OCI-LY3 (cell line): ENCODE measurements around the gene NUBPL.

Experiments used
- H2AFZ ChIP-seq: fragments of 200-600, 300-600 bp; shearing (Covaris generic); 2 replicates; pipeline ENCODE4 v1.6.0; 2014; ENCODE audit warnings: antibody characterized with exemption, low read depth, low read length
- H3K27ac ChIP-seq: fragments of 200-600, 300-600 bp; sonication (generic); 2 replicates; pipeline ENCODE4 v1.5.1; 2014; ENCODE audit warnings: mild to moderate bottlenecking, low read length, moderate library complexity, mixed read lengths
- H3K27me3 ChIP-seq: fragments of 200-600, 300-600 bp; sonication (generic); 2 replicates; pipeline ENCODE4 v1.6.1; 2014; ENCODE audit warnings: low read depth, low read length, mixed read lengths
- H3K36me3 ChIP-seq: fragments of 200-600, 300-600 bp; sonication (generic); replicated peaks from 2 replicates; pipeline ENCODE3; 2014; ENCODE audit warnings: low read depth, low read length, mixed read lengths
- H3K4me1 ChIP-seq: fragments of 300-600, 200-600 bp; sonication (generic); 2 replicates; pipeline ENCODE4 v1.6.1; 2014; ENCODE audit warnings: low read length, mixed read lengths
- H3K4me2 ChIP-seq: fragments of 200-600, 300-600 bp; sonication (generic); 2 replicates; pipeline ENCODE4 v1.6.1; 2014; ENCODE audit warnings: low read length, mixed read lengths
- H3K4me3 ChIP-seq: fragments of 300-600, 200-600 bp; sonication (generic); 2 replicates; pipeline ENCODE4 v1.5.1; 2014; ENCODE audit warnings: antibody characterized with exemption, mild to moderate bottlenecking, low read length, moderate library complexity
- H3K79me2 ChIP-seq: fragments of 300-600, 200-600 bp; shearing (Covaris generic); 2 replicates; pipeline ENCODE4 v1.6.1; 2014; ENCODE audit warnings: mild to moderate bottlenecking, low read length, mixed read lengths
- H3K9ac ChIP-seq: fragments of 300-600, 200-600 bp; shearing (Covaris generic); 2 replicates; pipeline ENCODE4 v1.6.0; 2014; ENCODE audit warnings: mild to moderate bottlenecking, low read length, moderate library complexity
- H3K9me3 ChIP-seq: fragments of 200-600, 300-600 bp; shearing (Covaris generic); 2 replicates; pipeline ENCODE4 v1.6.1; 2014; ENCODE audit warnings: low read length, mixed read lengths; ENCODE audit not compliant: insufficient read depth
- H4K20me1 ChIP-seq: fragments of 200-600, 300-600 bp; sonication (generic); 2 replicates; pipeline ENCODE4 v1.6.1; 2016; ENCODE audit warnings: low read length, mixed read lengths; ENCODE audit not compliant: insufficient read depth
- EZH2phosphoT487 ChIP-seq: fragments of 200-600 bp; shearing (Covaris generic); IDR thresholded peaks from 2 replicates; pipeline ENCODE4 v1.6.1; 2018; ENCODE audit warnings: antibody characterized with exemption, mixed run types, low read depth
- TF ChIP-seq, protein P1 (sequence below): fragments of 200-600, 300-600 bp; sonication (generic); IDR thresholded peaks from 2 replicates; pipeline ENCODE4 v1.5.1; 2014; ENCODE audit warnings: antibody characterized with exemption, low read length, low read depth

NUBPL gene

DNA sequence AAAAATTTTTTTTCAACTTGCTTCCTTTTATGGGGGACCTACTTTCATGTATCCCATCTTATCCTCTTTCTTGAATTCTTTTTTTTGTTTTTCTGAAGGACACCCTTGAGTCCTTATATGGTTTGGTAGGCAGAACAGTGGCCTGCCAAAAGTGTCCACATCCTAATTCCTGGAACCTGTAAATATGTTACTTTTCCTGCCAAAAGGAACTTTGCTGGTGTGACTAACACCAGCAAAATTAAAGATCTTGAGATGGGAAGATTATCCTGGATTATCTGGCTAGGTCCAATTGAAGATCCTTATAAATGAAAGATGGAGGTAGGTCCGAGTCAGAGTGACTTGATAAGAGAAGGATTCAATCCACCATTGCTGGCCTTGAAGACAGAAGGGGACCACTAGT, 5.3 kb downstream of the NUBPL start:
- Histone ChIP-seq H3K27me3 (no peaks in the 10 kb centered on the region), H3K4me2 (no peak overlapping the region), H3K36me3 (peaks cover 18% of the 10 kb centered on the region), H3K9me3 (no peaks in the 10 kb centered on the region), H4K20me1 (no peaks in the 10 kb centered on the region), H2AFZ (no peak overlapping the region), H3K27ac (no peak overlapping the region), H3K79me2 (no peaks in the 10 kb centered on the region), H3K9ac (no peak overlapping the region), H3K4me3 (no peak overlapping the region), H3K4me1 (0 out of 2 replicates have a peak, but pooled peaks cover 5% of the 10 kb centered on the region)
- no peak for TF ChIP-seq EZH2phosphoT487
- TF ChIP-seq, protein P1, sequence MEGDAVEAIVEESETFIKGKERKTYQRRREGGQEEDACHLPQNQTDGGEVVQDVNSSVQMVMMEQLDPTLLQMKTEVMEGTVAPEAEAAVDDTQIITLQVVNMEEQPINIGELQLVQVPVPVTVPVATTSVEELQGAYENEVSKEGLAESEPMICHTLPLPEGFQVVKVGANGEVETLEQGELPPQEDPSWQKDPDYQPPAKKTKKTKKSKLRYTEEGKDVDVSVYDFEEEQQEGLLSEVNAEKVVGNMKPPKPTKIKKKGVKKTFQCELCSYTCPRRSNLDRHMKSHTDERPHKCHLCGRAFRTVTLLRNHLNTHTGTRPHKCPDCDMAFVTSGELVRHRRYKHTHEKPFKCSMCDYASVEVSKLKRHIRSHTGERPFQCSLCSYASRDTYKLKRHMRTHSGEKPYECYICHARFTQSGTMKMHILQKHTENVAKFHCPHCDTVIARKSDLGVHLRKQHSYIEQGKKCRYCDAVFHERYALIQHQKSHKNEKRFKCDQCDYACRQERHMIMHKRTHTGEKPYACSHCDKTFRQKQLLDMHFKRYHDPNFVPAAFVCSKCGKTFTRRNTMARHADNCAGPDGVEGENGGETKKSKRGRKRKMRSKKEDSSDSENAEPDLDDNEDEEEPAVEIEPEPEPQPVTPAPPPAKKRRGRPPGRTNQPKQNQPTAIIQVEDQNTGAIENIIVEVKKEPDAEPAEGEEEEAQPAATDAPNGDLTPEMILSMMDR: no peak

GRCh38 chr14:31567655-31568054, 6.5 kb downstream of the NUBPL start:
- H3K9ac ChIP-seq: no peak overlapping the region
- no peak overlapping the region for H2AFZ ChIP-seq
- H3K79me2 ChIP-seq: no peaks in the 10 kb centered on the region
- H3K4me3 ChIP-seq: no peak overlapping the region
- no peak overlapping the region for H3K4me2 ChIP-seq
- H3K4me1 ChIP-seq: no peaks in the 10 kb centered on the region
- peaks cover 18% of the 10 kb centered on the region for H3K36me3 ChIP-seq
- no peak overlapping the region for H3K27ac ChIP-seq
- H3K9me3 ChIP-seq: no peaks in the 10 kb centered on the region
- no peaks in the 10 kb centered on the region for H4K20me1 ChIP-seq
- no peak for TF ChIP-seq EZH2phosphoT487
- TF ChIP-seq, protein P1: no peak
- H3K27me3 ChIP-seq: no peaks in the 10 kb centered on the region

- no peak overlapping the region for H3K9ac ChIP-seq
- TF ChIP-seq, protein P1: no peak
- no peak overlapping the region for H2AFZ ChIP-seq
- no peaks in the 10 kb centered on the region for H3K4me1 ChIP-seq
- no peaks in the 10 kb centered on the region for H3K27me3 ChIP-seq
- H3K36me3 ChIP-seq: peaks cover 18% of the 10 kb centered on the region
- H3K9me3 ChIP-seq: no peaks in the 10 kb centered on the region
- no peak overlapping the region for H3K4me3 ChIP-seq
- no peak overlapping the region for H3K27ac ChIP-seq
- no peaks in the 10 kb centered on the region for H4K20me1 ChIP-seq
- H3K4me2 ChIP-seq: no peak overlapping the region
- no peaks in the 10 kb centered on the region for H3K79me2 ChIP-seq
Observed at GRCh38 chr14:31568161-31568560, 7.0 kb downstream of the NUBPL start.

DNA sequence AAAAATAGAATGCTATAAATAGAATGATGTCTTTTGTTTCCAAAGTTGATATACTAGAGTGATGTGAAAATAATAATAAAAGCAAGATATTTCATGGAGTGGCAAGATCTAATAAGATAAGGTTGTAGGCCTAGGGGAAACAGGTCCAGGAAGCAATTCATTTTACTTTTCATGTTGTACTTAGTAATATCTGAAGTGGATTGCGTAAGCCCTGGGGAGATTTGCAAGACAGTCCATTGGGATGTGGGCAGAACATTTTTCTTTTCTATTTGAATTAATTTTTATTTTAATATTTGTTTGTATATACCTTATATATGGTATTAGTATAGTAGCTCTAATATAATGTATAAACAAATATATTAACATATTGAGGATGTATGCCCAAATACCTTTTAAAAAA, 7.5 kb downstream of the NUBPL start:
- TF ChIP-seq EZH2phosphoT487: no peak
- TF ChIP-seq, protein P1: no peak
- Histone ChIP-seq H2AFZ (no peak overlapping the region), H3K36me3 (peaks cover 18% of the 10 kb centered on the region), H3K4me3 (no peak overlapping the region), H3K4me2 (no peak overlapping the region), H3K9me3 (no peaks in the 10 kb centered on the region), H3K4me1 (no peaks in the 10 kb centered on the region), H3K79me2 (no peaks in the 10 kb centered on the region), H3K9ac (no peak overlapping the region), H4K20me1 (no peaks in the 10 kb centered on the region), H3K27me3 (no peaks in the 10 kb centered on the region), H3K27ac (no peak overlapping the region)
